ENCODE data around the gene ADAM19.

ADAM19 gene

DNA sequence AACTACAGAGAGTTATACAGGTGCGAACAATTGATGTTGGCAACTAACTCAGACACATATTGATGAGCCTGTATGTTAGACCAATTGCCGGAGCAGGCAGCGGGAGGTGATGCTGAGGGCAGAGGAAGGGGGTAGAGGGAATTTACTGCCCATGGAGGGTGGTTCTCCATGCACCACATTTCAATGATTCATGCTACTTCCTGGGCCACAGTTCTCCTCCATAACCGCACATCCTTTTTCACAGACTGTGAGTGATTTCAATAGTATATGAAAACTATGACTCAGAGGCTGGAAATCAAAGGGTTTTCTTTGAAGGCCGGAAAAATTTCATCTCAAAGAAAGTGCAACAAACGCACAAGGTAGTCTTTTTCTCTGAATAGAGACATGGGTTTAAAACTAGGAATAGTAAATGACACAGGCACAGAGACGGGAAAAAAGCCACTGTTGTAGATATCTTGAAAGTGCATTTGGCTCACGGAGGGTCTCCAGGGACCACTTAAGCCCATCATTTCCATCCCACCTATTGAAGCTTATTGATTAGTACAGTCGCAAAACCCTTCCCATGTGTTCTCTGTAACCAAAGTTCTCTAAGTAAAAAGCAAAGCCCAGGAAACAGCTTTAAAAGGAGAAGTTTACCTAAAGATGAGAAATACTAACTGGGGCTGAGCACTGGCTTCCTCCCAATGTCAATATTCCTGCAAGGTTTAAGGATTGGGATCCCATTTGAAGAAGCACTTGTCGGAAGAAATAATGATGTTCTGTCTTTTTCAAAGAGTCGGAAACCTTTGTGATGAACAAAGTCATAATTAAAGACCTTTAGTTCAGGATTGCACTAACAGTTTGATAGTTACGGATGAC lies 28.0 kb upstream of the ADAM19 start:
- TF ChIP-seq, protein P1, sequence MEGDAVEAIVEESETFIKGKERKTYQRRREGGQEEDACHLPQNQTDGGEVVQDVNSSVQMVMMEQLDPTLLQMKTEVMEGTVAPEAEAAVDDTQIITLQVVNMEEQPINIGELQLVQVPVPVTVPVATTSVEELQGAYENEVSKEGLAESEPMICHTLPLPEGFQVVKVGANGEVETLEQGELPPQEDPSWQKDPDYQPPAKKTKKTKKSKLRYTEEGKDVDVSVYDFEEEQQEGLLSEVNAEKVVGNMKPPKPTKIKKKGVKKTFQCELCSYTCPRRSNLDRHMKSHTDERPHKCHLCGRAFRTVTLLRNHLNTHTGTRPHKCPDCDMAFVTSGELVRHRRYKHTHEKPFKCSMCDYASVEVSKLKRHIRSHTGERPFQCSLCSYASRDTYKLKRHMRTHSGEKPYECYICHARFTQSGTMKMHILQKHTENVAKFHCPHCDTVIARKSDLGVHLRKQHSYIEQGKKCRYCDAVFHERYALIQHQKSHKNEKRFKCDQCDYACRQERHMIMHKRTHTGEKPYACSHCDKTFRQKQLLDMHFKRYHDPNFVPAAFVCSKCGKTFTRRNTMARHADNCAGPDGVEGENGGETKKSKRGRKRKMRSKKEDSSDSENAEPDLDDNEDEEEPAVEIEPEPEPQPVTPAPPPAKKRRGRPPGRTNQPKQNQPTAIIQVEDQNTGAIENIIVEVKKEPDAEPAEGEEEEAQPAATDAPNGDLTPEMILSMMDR (IDR thresholded peaks at IDR 0.05; ENCODE audit: extremely low read depth, missing control alignments), result no peak
- DNase-seq (ENCODE audit: low spot score), result no peak

DNA sequence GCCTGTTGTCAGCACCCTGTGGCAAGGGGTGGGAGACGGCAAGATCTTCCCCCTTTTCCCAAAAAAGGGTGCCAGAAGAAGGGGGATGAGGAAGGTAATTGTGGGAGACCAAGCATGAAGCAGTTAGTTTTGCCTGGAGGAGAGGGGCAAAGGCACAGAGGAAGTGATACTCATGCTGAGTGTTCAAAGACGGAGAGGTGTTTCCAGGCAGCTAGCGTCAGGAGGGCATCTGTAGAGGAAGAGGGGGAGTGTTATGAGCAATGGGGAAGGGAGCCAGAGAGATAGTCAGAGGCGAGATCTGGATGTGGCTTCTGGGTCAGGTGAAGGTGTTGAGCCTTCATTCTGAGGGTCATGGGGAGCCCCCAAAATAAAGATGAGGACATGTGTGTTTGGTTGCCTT lies 26.9 kb upstream of the ADAM19 start:
- no peak for DNase-seq (ENCODE audit: low spot score)
- TF ChIP-seq, protein P1 (IDR thresholded peaks at IDR 0.05; ENCODE audit: extremely low read depth, missing control alignments), result no peak

DNA sequence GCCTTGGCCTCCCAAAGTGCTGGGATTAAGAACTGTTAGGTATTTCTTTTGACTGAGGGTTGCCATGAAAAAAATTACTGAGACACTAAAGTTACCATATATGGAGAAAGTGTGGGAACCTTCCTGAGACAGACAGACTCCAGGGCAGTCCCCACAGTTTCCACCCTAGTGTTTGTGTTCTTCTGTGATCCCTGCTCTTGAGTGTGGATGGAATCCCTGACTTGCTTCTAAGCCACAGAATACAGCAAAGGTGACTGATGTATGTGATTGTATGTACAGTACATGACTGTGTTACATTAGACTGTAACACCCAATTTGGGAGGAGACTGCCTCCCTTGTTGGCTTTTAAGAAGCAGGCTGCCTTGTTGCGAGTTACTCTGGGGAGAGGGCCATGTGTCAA lies 24.7 kb upstream of the ADAM19 start:
- no peak for DNase-seq (ENCODE audit: low spot score)
- TF ChIP-seq, protein P1 (IDR thresholded peaks at IDR 0.05; ENCODE audit: extremely low read depth, missing control alignments), result no peak

DNA sequence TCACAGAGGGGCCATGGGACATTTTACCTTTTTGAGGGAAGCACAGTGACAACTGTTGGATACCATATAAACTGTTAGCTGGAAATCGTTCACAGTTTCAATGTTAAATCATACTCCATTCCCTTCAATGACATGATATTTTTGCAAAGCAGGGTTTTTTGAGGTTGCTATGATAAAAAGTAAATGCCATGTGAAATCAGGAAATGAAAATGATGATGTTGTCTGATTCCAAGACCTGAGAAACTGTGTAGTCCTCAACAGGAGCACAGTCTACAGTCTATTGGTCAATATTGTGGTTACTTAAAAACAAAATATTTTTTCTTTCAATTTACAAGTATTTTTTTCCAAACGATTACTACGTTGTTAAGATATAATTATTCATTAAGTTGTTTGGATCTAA lies 24.0 kb upstream of the ADAM19 start:
- TF ChIP-seq, protein P1 (IDR thresholded peaks at IDR 0.05; ENCODE audit: extremely low read depth, missing control alignments), result no peak
- no peak for DNase-seq (ENCODE audit: low spot score)

DNA sequence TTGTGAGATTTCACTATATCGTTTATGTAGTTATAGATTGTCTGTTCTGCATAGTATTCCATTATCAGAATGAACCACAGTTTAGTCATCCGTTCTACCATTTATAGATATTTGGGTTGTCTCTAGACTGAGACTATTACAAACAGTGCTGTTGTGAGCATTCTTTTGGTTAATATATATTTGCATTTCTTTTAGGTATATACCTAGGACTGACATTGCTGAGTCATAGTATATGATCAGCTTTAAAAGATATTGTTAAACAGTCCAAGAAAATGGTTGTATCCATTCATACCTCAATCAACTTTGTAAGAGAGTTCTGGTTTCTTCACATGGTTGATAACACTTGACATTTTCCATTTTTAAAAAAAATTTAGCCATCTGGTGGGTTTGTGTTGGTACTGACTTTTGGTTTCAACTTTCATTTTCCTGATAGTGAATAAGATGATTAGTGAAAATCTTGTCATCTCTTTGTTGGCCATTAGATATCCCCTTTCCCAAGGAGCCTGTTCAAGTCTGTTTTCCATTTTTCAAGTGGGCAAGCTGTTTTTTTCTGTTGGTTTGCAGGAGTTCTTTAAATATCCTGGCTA lies 22.9 kb upstream of the ADAM19 start:
- TF ChIP-seq, protein P1 (IDR thresholded peaks at IDR 0.05; ENCODE audit: extremely low read depth, missing control alignments), result no peak
- DNase-seq (ENCODE audit: low spot score), result no peak

DNA sequence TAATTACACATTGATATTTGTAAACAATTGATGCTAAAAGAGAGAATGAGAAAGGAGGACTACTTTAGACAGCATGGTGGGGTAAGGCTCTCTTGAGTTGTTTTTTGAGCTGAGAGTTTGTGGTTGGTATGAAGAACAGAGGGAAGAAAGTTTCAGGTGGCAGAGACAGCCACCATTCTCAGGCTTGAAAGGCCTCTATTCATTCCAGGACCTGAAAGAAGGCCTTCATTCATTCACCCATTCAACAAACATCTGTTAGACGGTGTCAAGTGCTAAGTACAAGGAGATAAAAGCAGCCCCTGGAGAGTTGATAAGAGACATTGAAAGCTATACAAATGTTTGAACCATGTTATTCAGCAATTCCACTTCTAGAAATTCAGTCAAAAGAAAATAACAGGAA lies 21.7 kb upstream of the ADAM19 start:
- no peak for DNase-seq (ENCODE audit: low spot score)
- TF ChIP-seq, protein P1 (IDR thresholded peaks at IDR 0.05; ENCODE audit: extremely low read depth, missing control alignments), result no peak

DNA sequence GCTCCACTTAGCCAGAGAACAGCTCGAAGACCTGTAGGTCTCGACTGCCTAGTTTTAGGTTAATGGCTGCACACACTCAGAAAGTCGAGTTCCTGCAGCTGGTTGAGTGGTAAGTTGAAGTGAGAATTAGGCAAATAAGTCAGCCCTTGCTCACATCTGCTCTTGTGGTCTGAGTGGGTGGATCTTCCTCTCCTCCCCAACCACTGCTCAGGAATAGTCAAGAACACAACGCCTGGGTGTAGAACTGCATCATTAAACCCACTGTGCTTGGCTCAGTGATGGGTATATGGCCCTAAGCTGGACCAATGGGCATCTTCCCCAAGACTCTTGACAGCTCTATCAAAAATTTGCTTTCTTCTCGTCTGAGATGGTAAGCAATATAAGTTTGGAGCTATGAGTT lies 20.9 kb upstream of the ADAM19 start:
- TF ChIP-seq, protein P1 (IDR thresholded peaks at IDR 0.05; ENCODE audit: extremely low read depth, missing control alignments), result no peak
- peak; percentile 42 for DNase-seq (ENCODE audit: low spot score)

All from GM20000 (cell line).